PC-9 (cell line): ENCODE data around the gene P2RY12.

Source experiments
- CTCF ChIP-seq: fragments of 200-600 bp; sonication (generic); conservative IDR thresholded peaks from 2 replicates; pipeline ENCODE4 v1.6.1; 2017; ENCODE audit warnings: mixed run types, antibody characterized with exemption, mild to moderate bottlenecking, moderate library complexity
- EZH2 ChIP-seq: fragments of 200-600 bp; sonication (generic); IDR thresholded peaks from 2 replicates; pipeline ENCODE4 v1.8.0; 2017; ENCODE audit warnings: antibody characterized with exemption, low read depth

- TF ChIP-seq CTCF (no peak), EZH2 (no peak)
Observed at GRCh38 chr3:151400341-151400740, 15.8 kb upstream of the P2RY12 start.
